AG20443 (cell line): ENCODE data around the gene C16orf78.
"Not testable (repeated sequence)": the region's sequence is repeated elsewhere in the genome, so short reads cannot be mapped to it uniquely, and the experiment has no call there.

Experiments used
- DNase-seq: peaks from one replicate; pipeline ENCODE4 v3.0.0; 2012; ENCODE audit warnings: low spot score, mixed read lengths

C16orf78 gene

DNA sequence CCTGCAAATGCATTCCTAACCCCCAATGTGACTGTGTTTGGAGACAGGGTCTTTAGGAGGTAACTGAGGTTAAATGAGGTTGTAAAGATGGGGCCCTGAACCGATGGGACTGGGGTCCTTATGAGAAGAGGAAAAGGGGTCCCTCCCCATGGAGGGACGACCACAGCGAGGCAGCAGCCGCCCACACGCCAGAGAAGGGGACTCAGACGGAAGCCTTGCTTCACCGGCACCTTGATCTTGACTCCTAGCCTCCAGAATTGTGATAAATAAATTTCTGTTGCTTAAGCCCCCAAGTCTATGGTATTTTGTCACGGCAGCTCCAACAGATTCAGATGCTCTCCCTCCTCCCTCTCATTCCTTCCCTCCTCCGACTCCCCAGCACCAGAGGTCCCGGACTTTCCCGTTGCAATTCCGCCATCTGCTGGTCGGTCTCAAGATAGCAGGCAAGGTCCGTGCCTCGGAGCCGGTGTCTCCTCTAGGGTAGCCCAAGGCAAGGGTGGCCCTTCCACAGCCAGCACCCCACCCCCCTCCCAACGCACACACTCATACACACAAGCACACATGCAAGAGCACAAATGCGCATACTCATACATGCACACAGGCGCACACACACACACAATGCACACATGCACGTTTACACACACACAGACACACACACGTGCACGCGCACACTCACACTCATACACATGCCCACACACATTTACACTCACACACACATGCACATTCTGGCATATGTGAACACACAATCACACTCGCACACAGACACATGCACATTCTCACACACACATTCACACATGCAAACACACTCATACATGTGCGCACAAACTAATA lies 23.1 kb upstream of the C16orf78 start:
- DNase-seq, result peak; percentile 86

- no peak for DNase-seq
These were observed 22.5 kb upstream of the C16orf78 start for GRCh38 chr16:49351096-49351487.

DNA sequence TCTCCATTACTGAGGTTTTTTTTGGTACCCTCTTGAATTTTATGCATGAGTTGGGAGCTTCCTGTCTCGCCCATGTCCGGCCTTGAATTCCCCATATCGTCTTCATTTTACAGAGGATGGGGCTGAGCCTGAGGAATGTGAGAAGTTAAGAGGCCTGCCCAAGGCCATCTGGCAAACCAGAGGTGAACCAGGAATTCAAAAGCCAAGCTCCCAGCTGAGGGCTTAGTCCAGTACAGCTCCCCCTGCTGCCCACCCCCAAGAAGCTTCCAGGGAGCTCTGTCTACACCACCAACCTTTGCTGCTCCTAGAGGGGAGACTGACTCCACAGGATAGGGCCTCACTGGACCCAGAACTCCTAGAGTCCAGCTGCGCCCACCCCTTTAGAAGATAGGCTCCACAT lies 20.7 kb upstream of the C16orf78 start:
- DNase-seq, result no peak

DNA sequence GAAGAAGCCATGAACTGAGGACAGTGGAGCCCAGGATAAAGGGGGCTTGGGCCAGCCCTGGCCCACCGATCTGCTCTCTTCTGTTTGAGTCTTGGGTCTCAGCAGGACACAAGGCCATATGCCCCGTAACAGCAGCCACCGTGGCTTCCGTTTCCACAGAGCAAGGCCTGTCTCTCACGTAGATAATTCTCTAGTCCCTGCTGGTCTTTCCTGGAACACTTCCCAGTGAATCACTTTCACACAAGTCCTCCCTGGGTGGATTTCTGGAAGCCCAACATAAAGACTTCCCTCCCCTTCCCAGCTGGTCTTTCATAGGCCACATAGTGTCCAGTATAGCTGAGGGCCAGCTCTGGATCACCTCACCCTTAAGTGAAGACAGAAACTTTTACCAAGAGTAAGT lies 19.9 kb upstream of the C16orf78 start:
- DNase-seq, result no peak

GRCh38 chr16:49354101-49354500 lies 19.5 kb upstream of the C16orf78 start:
- DNase-seq, result no peak

DNA sequence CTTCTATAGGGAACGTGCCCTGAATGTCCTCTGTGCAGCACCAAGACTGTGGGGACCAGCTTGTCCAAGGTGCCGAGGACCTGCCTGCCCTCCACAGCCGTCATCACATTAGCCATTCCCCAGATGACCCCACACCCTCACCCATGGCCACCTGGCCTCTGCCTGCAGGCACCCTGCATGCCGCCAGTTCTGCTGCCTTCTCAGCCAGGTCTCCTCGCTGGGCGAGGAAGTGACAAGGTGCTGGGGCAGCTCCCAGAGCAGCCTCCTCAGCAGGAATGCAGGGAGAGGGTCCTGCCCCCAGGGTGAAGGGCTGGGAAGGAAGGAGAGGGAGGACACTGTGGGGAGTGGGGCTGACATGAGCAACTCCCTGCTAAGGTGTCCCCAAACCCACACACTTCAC lies 18.6 kb upstream of the C16orf78 start:
- no peak for DNase-seq

GRCh38 chr16:49355933-49356665 lies 17.5 kb upstream of the C16orf78 start:
- DNase-seq, result no peak

GRCh38 chr16:49356728-49357488 lies 16.7 kb upstream of the C16orf78 start:
- DNase-seq, result no peak

- no peak for DNase-seq
These were observed 14.0 kb upstream of the C16orf78 start for GRCh38 chr16:49359591-49359990.

DNA sequence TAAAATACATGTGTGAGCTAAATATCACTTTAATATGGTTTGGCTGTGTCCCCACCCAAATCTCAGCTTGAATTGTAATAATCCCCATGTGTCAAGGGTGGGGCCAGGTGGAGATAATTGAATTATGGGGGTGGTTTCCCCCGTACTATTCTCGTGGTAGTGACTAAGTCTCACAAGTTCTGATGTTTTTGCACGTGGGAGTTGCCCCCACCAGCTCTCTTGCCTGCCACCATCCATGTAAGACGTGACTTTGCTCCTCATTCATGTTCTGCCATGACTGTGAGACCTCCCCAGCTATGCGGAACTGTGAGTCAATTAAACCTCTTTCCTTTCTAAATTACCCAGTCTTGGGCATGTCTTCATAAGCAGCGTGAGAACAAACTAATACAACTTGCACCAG lies 11.9 kb upstream of the C16orf78 start:
- not testable (repeated sequence) for DNase-seq

GRCh38 chr16:49362230-49362629 lies 11.4 kb upstream of the C16orf78 start:
- DNase-seq, result no peak

DNA sequence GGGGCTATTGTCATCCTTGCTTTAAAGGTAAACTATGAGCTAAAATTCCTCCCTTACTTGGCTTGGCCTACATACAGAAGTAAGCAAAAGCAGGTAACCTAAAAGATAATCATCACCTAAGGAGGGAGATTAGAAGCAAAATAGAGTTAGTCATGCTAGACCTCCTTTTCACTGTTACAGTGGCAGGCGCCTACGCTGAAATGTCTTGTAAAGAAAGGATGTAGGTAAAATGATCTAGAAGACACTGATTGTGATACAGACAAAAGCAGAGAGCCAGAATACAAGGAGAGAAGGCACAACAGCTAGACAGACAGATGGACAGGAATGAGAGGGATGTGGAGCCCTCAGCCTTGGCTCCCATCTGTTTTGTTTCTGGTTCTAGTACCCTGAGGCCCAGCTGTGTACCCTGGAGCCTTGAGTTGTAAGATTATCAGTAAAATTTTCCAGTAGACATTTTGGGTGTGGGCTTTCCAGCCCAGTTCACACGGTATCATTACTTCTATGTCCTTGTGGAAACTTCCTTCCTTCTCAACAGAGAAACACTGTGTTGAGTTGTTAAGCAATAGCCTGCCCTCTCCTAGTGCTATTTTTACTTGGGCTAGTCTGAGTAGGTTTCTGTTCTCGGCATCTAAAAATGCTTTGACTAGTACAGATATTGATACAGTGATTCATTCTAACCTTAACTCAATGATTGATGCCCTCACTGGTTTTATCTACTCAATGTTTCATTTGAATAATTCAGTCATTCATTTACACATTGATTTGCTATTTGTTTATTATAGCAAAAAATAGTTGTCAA lies 7.7 kb upstream of the C16orf78 start:
- DNase-seq, result no peak

- DNase-seq, result no peak
These were observed 6.9 kb upstream of the C16orf78 start for GRCh38 chr16:49366669-49367068.

DNA sequence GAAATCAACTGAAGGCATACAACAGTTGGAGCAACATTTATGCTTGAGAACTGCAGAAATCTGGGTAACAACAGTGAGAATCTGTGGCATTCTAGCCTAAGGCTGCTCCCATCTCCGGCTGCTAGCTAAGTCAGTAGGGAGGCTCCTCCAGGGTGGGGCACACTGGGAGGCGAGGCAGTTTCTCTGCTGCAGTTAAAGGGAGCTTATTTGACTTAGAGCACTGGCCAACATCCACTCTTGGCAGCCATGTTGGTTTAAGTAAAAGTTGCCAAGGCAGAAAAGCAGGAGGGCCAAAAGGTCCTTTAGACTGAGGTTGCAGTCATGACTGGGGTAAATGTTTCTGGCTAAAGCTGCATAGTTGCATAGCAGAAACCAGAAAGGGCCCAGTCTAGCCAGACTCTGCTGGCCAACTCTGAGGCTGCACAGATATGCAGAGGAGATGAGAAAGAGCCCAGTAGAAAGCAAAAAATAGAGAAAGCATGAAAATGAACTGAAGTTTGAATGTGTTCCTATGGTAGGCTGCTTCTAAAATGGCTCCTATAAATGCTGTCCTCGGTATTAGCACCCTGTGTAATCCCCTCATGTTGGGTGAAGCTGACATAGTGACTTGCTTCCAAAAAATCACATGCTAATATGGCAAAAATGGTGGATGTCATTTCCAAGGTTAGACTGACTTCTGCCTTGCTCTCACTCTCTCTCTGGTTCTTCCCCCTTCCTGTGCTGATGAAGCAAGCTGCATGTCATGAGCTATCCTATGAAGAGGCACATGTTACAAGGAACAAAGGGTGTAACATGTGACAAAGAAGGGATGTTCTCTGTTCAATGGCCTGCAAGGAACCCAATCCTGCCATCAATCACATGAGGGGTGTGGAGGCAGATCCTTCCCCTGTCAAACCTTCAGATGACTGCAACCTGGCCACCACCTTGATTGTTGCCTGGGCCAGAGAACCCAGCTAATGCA lies 3.7 kb upstream of the C16orf78 start:
- no peak for DNase-seq

DNA sequence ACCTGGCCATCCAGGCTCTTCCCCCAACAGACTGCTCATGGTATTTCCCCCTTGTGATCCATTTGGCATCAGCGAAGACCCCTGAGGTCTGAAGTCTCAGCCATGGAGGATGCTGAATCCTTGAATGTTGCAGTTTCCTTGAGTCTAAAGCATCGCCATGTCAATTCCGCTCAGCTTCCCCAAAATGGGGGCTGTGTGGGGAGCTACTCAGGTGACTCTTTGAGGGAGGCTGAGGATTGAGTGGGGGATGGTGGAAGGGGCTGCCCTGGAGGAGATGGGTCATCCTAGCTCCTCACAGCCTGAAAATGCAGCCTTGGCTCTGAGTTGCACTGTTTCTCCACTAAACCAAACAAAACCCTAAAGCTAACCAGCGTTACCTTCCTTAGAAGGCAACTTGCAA lies 2.6 kb downstream of the C16orf78 start:
- no peak for DNase-seq

DNA sequence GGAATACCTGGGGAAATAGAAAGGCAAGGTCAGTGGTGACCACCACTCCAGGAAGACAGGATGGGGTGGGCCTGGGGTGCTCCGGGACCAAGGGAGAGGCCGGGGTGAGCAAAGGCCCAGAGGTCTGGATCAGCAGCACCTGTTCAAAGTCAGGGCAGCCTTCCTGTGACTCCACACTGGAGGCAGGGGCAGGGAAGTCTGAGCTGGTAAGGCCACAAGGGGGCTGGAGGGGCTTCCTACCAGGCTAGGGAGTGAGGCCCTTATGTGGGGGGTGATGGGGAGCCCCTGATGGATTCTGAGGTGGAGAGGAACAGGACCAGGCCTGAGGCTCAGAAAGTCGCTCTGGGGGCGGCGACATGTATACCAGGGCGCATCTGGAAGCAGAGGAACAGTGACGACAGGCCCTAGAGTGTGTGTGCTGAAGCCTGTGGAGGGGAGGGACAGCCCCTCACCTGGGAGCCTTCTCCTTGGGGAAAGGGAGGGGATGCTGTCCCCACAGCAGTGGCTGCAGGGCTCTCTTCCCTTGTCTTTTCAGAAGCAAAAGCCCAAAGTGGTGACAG lies 3.7 kb downstream of the C16orf78 start:
- DNase-seq, result no peak

GRCh38 chr16:49378238-49378637 lies 4.6 kb downstream of the C16orf78 start:
- no peak for DNase-seq

DNA sequence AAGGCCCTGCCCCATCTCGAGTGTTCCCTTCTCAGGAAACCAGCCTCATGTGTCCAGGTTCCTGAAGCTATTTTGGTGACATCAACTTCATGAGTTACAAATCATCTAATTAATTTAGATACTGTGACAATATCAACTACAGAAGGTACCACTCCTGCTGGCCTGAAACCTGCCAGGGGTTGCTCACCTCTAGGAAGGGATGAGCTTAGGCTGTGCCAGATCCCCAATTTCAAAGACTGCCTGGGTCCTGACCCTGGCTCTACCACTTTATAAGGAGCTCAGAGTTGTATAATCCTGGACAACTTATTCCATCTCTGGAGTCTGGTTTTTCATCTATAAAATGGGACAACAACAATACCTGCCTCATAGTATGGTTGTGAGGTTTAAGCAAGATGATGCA lies 5.2 kb downstream of the C16orf78 start:
- no peak for DNase-seq

DNA sequence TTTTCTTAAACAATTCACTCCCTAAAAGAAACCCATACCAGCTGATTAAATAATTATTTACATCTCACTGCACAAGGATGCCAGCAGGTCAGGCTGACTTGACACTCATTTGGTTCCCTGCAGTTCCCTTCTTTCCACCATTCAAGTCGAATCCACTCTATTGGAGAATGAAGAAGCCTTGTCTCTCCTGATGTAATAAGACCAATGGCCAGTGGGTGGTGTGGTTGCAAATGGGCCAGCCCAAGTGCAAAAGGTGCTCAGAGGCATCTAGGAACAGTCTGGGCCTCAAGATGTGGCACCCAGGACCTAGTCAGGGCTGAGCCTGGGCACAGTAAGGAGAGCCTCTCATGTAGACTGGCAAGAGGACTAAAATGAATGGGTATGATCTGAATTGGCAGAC lies 9.3 kb downstream of the C16orf78 start:
- no peak for DNase-seq

GRCh38 chr16:49395021-49395420 lies 21.4 kb downstream of the C16orf78 start:
- no peak for DNase-seq
